GM19043 (cell line): ENCODE data around the gene IQSEC3.
"Not testable (repeated sequence)": the region's sequence is repeated elsewhere in the genome, so short reads cannot be mapped to it uniquely, and the experiment has no call there.

ENCODE experiments used
- ATAC-seq: cut with Tn5 transposase; IDR thresholded peaks from one replicate; pipeline ENCODE4 v1.9.1; 2021; ENCODE audit warnings: low read depth; ENCODE audit not compliant: unreplicated experiment

Gene IQSEC3

GRCh38 chr12:175250-175649, 108.7 kb downstream of the IQSEC3 start:
- ATAC-seq = no peak

- ATAC-seq = no peak
Measured at GRCh38 chr12:175759-176158, 109.2 kb downstream of the IQSEC3 start.

GRCh38 chr12:176321-177181, 110.0 kb downstream of the IQSEC3 start:
- no peak for ATAC-seq

GRCh38 chr12:177336-177979, 110.9 kb downstream of the IQSEC3 start:
- no peak for ATAC-seq

- no peak for ATAC-seq
Measured at GRCh38 chr12:177980-178828, 111.6 kb downstream of the IQSEC3 start.

- ATAC-seq = no peak
Measured at GRCh38 chr12:178829-179109, 112.2 kb downstream of the IQSEC3 start.

GRCh38 chr12:179131-179884, 112.7 kb downstream of the IQSEC3 start:
- no peak for ATAC-seq

- no peak for ATAC-seq
Measured at GRCh38 chr12:179885-180284, 113.3 kb downstream of the IQSEC3 start.

- ATAC-seq = no peak
Measured at GRCh38 chr12:180445-180844, 113.9 kb downstream of the IQSEC3 start.

- ATAC-seq = no peak
Measured at GRCh38 chr12:181921-182320, 115.4 kb downstream of the IQSEC3 start.

- no peak for ATAC-seq
Measured at GRCh38 chr12:182381-182892, 115.9 kb downstream of the IQSEC3 start.

GRCh38 chr12:184811-185575, 118.4 kb downstream of the IQSEC3 start:
- ATAC-seq = no peak

- ATAC-seq = no peak
Measured at GRCh38 chr12:185576-185955, 119.0 kb downstream of the IQSEC3 start.

GRCh38 chr12:186006-186625, 119.5 kb downstream of the IQSEC3 start:
- ATAC-seq = no peak

GRCh38 chr12:187986-188909, 121.7 kb downstream of the IQSEC3 start:
- ATAC-seq = not testable (repeated sequence)

GRCh38 chr12:188910-189621, 122.5 kb downstream of the IQSEC3 start:
- no peak for ATAC-seq

GRCh38 chr12:189622-189962, 123.0 kb downstream of the IQSEC3 start:
- no peak for ATAC-seq

GRCh38 chr12:190881-191280, 124.3 kb downstream of the IQSEC3 start:
- no peak for ATAC-seq
